Gastroesophageal sphincter (tissue), 4 donors: ENCODE measurements around the gene ZC3H7A. TPM values are rescaled to one million over a fixed set of nuclear protein-coding genes. Genes with fewer than 3 reads are reported as not detected.

Experiments
- ATAC-seq: fragments of 150-250 bp; one replicate; pipeline ENCODE4 v1.9.1; 2016; ENCODE audit warnings: mild to moderate bottlenecking, moderate library complexity
- H3K27ac ChIP-seq, 4 donors: fragments of 200-600 bp; sonication (generic) in 3 of 4; 1 replicate in 3 of 4; 2 replicates in 1 of 4; pipeline ENCODE4 v1.5.1; 2016 to 2019
- H3K27me3 ChIP-seq: fragments of 200-600 bp; sonication (generic); one replicate; pipeline ENCODE4 v1.5.1; 2019
- H3K36me3 ChIP-seq, 2 donors: fragments of 200-600 bp; sonication (generic); one replicate each; pipeline ENCODE4 v1.5.1; 2019; ENCODE audit warnings: control low read depth in 1 of 2
- H3K4me1 ChIP-seq, 3 donors: fragments of 200-600 bp; sonication (generic); 1 replicate in 2 of 3; 2 replicates in 1 of 3; pipeline ENCODE4 v1.5.1; 2016 to 2019; ENCODE audit warnings: control low read depth in 2 of 3
- H3K4me3 ChIP-seq, 2 donors: fragments of 200-600 bp; sonication (generic); one replicate each; pipeline ENCODE4 v1.5.1; 2019; ENCODE audit warnings: mild to moderate bottlenecking in 1 of 2, moderate library complexity in 1 of 2
- H3K9me3 ChIP-seq, 3 donors: fragments of 200-600 bp; sonication (generic); one replicate each; pipeline ENCODE4 v1.5.1; 2017 to 2019; ENCODE audit warnings: control low read depth in 2 of 3
- EP300 ChIP-seq: sonication (generic); formaldehyde crosslinking; IDR thresholded peaks from one replicate; pipeline ENCODE4 v1.6.1; 2017; ENCODE audit warnings: antibody characterized with exemption, mild to moderate bottlenecking
- POLR2A ChIP-seq, 2 donors: fragments of 450-650 bp; IDR thresholded peaks; one replicate each; pipeline ENCODE4 v1.6.1; 2017; ENCODE audit warnings: antibody characterized with exemption in 2 of 2, mild to moderate bottlenecking in 2 of 2, moderate library complexity in 1 of 2
- POLR2AphosphoS5 ChIP-seq: sonication (generic); formaldehyde crosslinking; IDR thresholded peaks from one replicate; pipeline ENCODE4 v1.6.1; 2017; ENCODE audit warnings: antibody characterized with exemption
- WGBS, 2 donors: methylation state at CpG; one replicate each; pipeline ENCODE4 v1.1.5; 2018; ENCODE audit warnings: low coverage in 1 of 2; 5-methylcytosine and 5-hydroxymethylcytosine counted together
- total RNA-seq, 4 donors: library from RNA; depleted of rRNA; stranded (reverse); fragments of >200 nt; gene quantifications; one replicate each; pipeline ENCODE4 v1.1.0, GENCODE V29; 2016
- TF ChIP-seq, protein P1 (sequence below), 4 experiments: fragments of 200-600 bp in 2 of 4; fragments of 450-650 bp in 2 of 4; sonication (generic) in 1 of 4; IDR thresholded peaks; one replicate each; pipeline ENCODE4 v1.5.1; 2017 to 2019; ENCODE audit warnings: antibody characterized with exemption in 4 of 4, mild to moderate bottlenecking in 2 of 4, moderate library complexity in 2 of 4

The ZC3H7A gene, protein sequence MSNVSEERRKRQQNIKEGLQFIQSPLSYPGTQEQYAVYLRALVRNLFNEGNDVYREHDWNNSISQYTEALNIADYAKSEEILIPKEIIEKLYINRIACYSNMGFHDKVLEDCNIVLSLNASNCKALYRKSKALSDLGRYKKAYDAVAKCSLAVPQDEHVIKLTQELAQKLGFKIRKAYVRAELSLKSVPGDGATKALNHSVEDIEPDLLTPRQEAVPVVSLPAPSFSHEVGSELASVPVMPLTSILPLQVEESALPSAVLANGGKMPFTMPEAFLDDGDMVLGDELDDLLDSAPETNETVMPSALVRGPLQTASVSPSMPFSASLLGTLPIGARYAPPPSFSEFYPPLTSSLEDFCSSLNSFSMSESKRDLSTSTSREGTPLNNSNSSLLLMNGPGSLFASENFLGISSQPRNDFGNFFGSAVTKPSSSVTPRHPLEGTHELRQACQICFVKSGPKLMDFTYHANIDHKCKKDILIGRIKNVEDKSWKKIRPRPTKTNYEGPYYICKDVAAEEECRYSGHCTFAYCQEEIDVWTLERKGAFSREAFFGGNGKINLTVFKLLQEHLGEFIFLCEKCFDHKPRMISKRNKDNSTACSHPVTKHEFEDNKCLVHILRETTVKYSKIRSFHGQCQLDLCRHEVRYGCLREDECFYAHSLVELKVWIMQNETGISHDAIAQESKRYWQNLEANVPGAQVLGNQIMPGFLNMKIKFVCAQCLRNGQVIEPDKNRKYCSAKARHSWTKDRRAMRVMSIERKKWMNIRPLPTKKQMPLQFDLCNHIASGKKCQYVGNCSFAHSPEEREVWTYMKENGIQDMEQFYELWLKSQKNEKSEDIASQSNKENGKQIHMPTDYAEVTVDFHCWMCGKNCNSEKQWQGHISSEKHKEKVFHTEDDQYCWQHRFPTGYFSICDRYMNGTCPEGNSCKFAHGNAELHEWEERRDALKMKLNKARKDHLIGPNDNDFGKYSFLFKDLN
- total RNA-seq, result 10 to 100 TPM; 55.5 to 78.9 (median 68.4) TPM

DNA sequence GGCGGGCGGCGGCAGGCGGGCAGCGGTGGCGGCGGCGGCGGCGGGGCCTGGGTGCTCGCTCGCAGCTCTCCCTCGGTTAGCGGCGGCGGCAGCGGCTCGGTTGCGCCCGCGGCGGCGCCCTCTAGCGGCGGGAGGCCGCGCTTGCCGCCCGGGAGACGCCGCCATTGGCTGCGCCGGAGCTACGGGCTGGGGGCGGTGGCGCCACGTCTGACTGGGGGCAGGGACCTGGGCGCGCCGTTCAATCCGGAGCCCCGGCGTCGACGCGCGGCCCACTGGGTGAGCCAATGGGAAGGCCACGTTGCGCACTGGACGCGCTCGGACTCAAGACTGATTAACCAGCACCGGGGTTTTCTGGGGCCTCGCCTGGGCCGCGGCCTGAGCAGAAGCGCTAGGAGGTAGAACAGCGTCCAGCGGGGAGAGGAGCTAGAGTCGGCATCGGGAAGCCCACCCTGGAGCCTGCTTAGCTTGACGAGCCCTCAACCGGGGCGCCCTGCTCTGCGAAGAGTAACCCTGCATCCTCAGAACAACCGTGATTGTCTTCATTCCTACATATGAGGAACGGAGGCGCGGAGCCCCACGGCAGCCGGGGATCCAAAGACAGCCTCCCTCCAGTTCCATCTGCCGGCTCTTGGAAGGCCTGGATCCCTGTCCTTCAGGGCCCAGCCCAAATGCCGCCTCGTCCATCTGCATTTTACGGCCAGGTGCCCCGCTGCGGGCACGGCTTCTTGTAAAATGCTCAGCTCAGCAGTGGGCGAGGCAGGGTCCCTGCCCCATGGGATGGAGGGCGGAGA lies at the start of gene ZC3H7A:
TSS of gene ZC3H7A (minus strand) at position 93 of the 791 bp plus-strand sequence. CDS start 14,904 bp downstream, outside the sequence.
- H3K4me3 ChIP-seq, result peak within 1 kb of the TSS; percentile 98 to 99
- peak; percentile 99 for ATAC-seq
- 0% methylated on average over 1 of the region's 80 CpGs; no CpG with 5 or more reads in 1 of the 2 donors for WGBS, 2 donors
- H3K9me3 ChIP-seq, result no peaks in the 10 kb centered on the region
- no peaks in the 10 kb centered on the region for H3K36me3 ChIP-seq
- H3K4me1 ChIP-seq, result peaks cover 10 to 65% (median 37%) of the 10 kb centered on the region in 3 donors
- no peaks in the 10 kb centered on the region for H3K27me3 ChIP-seq
- TF ChIP-seq, protein P1, sequence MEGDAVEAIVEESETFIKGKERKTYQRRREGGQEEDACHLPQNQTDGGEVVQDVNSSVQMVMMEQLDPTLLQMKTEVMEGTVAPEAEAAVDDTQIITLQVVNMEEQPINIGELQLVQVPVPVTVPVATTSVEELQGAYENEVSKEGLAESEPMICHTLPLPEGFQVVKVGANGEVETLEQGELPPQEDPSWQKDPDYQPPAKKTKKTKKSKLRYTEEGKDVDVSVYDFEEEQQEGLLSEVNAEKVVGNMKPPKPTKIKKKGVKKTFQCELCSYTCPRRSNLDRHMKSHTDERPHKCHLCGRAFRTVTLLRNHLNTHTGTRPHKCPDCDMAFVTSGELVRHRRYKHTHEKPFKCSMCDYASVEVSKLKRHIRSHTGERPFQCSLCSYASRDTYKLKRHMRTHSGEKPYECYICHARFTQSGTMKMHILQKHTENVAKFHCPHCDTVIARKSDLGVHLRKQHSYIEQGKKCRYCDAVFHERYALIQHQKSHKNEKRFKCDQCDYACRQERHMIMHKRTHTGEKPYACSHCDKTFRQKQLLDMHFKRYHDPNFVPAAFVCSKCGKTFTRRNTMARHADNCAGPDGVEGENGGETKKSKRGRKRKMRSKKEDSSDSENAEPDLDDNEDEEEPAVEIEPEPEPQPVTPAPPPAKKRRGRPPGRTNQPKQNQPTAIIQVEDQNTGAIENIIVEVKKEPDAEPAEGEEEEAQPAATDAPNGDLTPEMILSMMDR (IDR thresholded peaks at IDR 0.05), result peak in 3 of 4 experiments; percentile 82 to 99 (median 99)
- TF ChIP-seq POLR2A (IDR thresholded peaks at IDR 0.05) (peak; percentile 93 to 97), EP300 (no peak), POLR2AphosphoS5 (peak; percentile 93)
- peak within 1 kb of the TSS; percentile 96 to 99 (median 99) for H3K27ac ChIP-seq

DNA sequence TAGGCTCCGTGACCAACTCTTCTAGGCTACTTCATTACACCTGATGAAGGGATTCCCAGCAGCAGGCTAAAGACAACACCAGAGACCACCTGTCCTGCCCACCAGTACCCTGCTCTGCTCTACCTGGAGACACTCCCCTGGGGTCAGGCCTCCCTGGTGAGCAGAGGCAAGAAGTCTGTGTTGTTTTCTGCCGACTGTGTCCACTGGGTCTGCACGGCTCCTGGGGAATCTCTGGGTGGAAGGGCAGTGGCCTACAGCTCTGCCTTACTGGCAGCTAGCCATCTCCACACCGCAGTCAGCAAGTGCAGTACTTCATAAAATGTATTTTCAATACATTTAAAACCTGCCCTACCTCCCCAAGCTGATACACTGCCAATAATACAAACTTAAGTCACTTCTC lies 47.4 kb upstream of the ZC3H7A start:
- Histone ChIP-seq H3K4me3 (no peak overlapping the region), H3K36me3 (peaks cover 0 to 100% of the 10 kb centered on the region in 2 donors), H3K27me3 (no peaks in the 10 kb centered on the region), H3K4me1 (peaks cover 0 to 18% (median 0%) of the 10 kb centered on the region in 3 donors), H3K27ac (no peak overlapping the region), H3K9me3 (no peaks in the 10 kb centered on the region)
- no peak for ATAC-seq
- 80 to 100% methylated on average over 1 of the region's 4 CpGs for WGBS, 2 donors
- TF ChIP-seq POLR2A (IDR thresholded peaks at IDR 0.05) (no peak), POLR2AphosphoS5 (no peak), EP300 (no peak)
- TF ChIP-seq, protein P1 (IDR thresholded peaks at IDR 0.05), result no peak

DNA sequence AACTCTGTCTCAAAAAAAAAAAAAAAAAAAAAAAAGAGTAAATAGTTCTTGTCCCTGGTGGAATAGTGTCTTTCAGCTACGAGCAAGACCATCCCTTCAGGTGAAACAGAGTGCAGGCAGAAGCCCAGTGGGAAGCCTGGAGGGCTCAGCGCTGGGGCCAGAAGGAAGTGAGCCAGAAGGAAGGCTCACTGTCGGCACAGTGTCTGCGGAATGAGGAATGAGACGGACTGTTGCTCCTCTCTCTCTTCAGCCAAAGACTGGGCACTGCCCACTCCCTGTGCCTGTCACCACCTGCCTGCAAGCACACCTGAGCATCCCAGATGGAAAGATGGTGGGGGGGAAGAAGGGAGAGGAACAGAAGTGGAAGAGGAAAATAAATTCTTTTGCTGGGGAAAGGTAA lies 46.8 kb upstream of the ZC3H7A start:
- Histone ChIP-seq H3K27me3 (no peaks in the 10 kb centered on the region), H3K4me3 (no peak overlapping the region), H3K4me1 (peaks cover 0 to 11% (median 0%) of the 10 kb centered on the region in 3 donors), H3K9me3 (no peaks in the 10 kb centered on the region), H3K36me3 (peaks cover 0 to 100% of the 10 kb centered on the region in 2 donors), H3K27ac (no peak overlapping the region)
- TF ChIP-seq, protein P1 (IDR thresholded peaks at IDR 0.05), result no peak
- no peak for ATAC-seq
- WGBS, 2 donors, result 80 to 84% methylated on average over 2 to 4 of the region's 5 CpGs

DNA sequence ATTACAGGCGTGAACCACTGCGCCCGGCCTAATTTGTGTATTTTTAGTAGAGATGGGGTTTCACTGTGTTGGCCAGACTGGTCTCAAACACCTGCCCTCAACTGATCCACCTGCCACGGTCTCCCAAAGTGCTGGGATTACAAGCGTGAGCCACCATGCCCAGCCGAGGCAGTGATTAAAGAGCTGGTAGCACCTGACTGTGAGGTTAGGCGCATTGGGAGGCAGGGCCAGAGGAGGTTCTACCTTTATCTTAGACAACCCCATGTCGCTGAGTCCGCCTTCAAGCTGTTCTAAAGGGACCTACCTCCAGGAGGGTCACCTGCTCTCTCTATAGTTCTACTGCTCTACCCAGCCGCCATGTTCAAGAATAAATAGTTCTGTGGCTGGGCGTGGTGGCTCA lies 46.1 kb upstream of the ZC3H7A start:
- 80% methylated on average over 1 of the region's 11 CpGs; no CpG with 5 or more reads in 1 of the 2 donors for WGBS, 2 donors
- no peak overlapping the region for H3K4me3 ChIP-seq
- H3K4me1 ChIP-seq, result peaks cover 0 to 5% (median 0%) of the 10 kb centered on the region in 3 donors
- TF ChIP-seq, protein P1 (IDR thresholded peaks at IDR 0.05), result no peak
- no peak for TF ChIP-seq POLR2AphosphoS5
- no peak for TF ChIP-seq EP300
- H3K9me3 ChIP-seq, result no peaks in the 10 kb centered on the region
- H3K27ac ChIP-seq, result no peak overlapping the region
- H3K36me3 ChIP-seq, result peaks cover 0 to 100% of the 10 kb centered on the region in 2 donors
- H3K27me3 ChIP-seq, result no peaks in the 10 kb centered on the region
- no peak for ATAC-seq
